Colonic mucosa (tissue), 4 donors: Measurements from ENCODE around the gene POR. TPM values are rescaled to one million over a fixed set of nuclear protein-coding genes. Genes with fewer than 3 reads are reported as not detected.

Experiments used
- DNase-seq: peaks from one replicate; pipeline ENCODE4 v3.0.0-alpha.2; 2020
- H3K27ac ChIP-seq: fragments of 200-600 bp; one replicate; pipeline ENCODE4 v1.8.0; 2021
- H3K27me3 ChIP-seq: fragments of 200-600 bp; one replicate; pipeline ENCODE4 v1.8.0; 2021
- H3K36me3 ChIP-seq: fragments of 200-600 bp; one replicate; pipeline ENCODE4 v1.8.0; 2021
- H3K4me1 ChIP-seq: fragments of 200-600 bp; one replicate; pipeline ENCODE4 v1.8.0; 2021; ENCODE audit warnings: mild to moderate bottlenecking
- H3K4me3 ChIP-seq: fragments of 200-600 bp; one replicate; pipeline ENCODE4 v1.8.0; 2021
- H3K9ac ChIP-seq, 2 donors: one replicate each; pipeline ENCODE4 v1.7.0; 2013; ENCODE audit warnings: control low read depth in 2 of 2, low read depth in 2 of 2, low read length in 2 of 2
- H3K9me3 ChIP-seq: fragments of 200-600 bp; one replicate; pipeline ENCODE4 v1.8.0; 2021
- CTCF ChIP-seq: fragments of 200-600 bp; IDR thresholded peaks from one replicate; pipeline ENCODE4 v1.8.0; 2022; ENCODE audit warnings: antibody characterized with exemption, mild to moderate bottlenecking
- intact Hi-C: fragments of 100-400 bp; cut with DNase I; formaldehyde crosslinking; loops from one replicate; pipeline ENCODE4 v1.14.1; 2022
- total RNA-seq, 2 donors: library from RNA; stranded (reverse); fragmentation: NEBNext Ultra II Directional in 1 of 2; extraction: Animal tissue kit (Norgen Biotek cat#: 25700) in 1 of 2; gene quantifications; one replicate each; pipeline ENCODE4 v1.2.1, GENCODE V29; 2021
- donor health status: healthy.
- donor health status: DM: no; HTN: no; CAD: no.
- donor health status: DM: no; HTN: no; CAD: no.

The POR gene
- total RNA-seq, 2 donors from 2014 or later: 126 to 169 TPM

GRCh38 chr7:75946207-75946855 is 31.4 kb downstream of the POR start:
- Histone ChIP-seq H3K36me3 (no peaks in the 10 kb centered on the region), H3K27ac (no peak overlapping the region), H3K27me3 (no peaks in the 10 kb centered on the region), H3K9ac (no peak overlapping the region), H3K4me1 (no peaks in the 10 kb centered on the region), H3K4me3 (no peak overlapping the region), H3K9me3 (no peaks in the 10 kb centered on the region)
- intact Hi-C loops: no loop called here
- DNase-seq: no peak
- TF ChIP-seq CTCF: no peak

GRCh38 chr7:75948179-75948578 is 33.2 kb downstream of the POR start:
- H3K9ac ChIP-seq: no peak overlapping the region
- intact Hi-C loops: no loop called here
- H3K4me1 ChIP-seq: no peaks in the 10 kb centered on the region
- H3K27ac ChIP-seq: no peak overlapping the region
- TF ChIP-seq CTCF: no peak
- H3K27me3 ChIP-seq: no peaks in the 10 kb centered on the region
- H3K36me3 ChIP-seq: no peaks in the 10 kb centered on the region
- DNase-seq: no peak
- H3K9me3 ChIP-seq: no peaks in the 10 kb centered on the region
- no peak overlapping the region for H3K4me3 ChIP-seq

- intact Hi-C loops: no loop called here
- no peak overlapping the region for H3K9ac ChIP-seq
- H3K36me3 ChIP-seq: no peaks in the 10 kb centered on the region
- no peaks in the 10 kb centered on the region for H3K27me3 ChIP-seq
- no peak for DNase-seq
- H3K9me3 ChIP-seq: no peaks in the 10 kb centered on the region
- no peaks in the 10 kb centered on the region for H3K4me1 ChIP-seq
- no peak for TF ChIP-seq CTCF
- H3K27ac ChIP-seq: no peak overlapping the region
- H3K4me3 ChIP-seq: no peak overlapping the region
Observed at GRCh38 chr7:75950111-75950681, 35.2 kb downstream of the POR start.

- TF ChIP-seq CTCF: no peak
- Histone ChIP-seq H3K27me3 (no peaks in the 10 kb centered on the region), H3K9ac (no peak overlapping the region), H3K27ac (no peak overlapping the region), H3K4me1 (no peaks in the 10 kb centered on the region), H3K36me3 (no peaks in the 10 kb centered on the region), H3K9me3 (no peaks in the 10 kb centered on the region), H3K4me3 (no peak overlapping the region)
- no peak for DNase-seq
- intact Hi-C loops: no loop called here
Observed at GRCh38 chr7:75951506-75951905, 36.6 kb downstream of the POR start.

- no peaks in the 10 kb centered on the region for H3K27me3 ChIP-seq
- no peak overlapping the region for H3K4me3 ChIP-seq
- DNase-seq: no peak
- TF ChIP-seq CTCF: no peak
- no peak overlapping the region for H3K27ac ChIP-seq
- no peaks in the 10 kb centered on the region for H3K36me3 ChIP-seq
- no peaks in the 10 kb centered on the region for H3K4me1 ChIP-seq
- H3K9ac ChIP-seq: no peak overlapping the region
- H3K9me3 ChIP-seq: no peaks in the 10 kb centered on the region
- intact Hi-C loops: no loop called here
Observed at GRCh38 chr7:75953431-75953830, 38.5 kb downstream of the POR start.
